ENCODE data around the gene SLC16A12. TPM values are rescaled to one million over a fixed set of nuclear protein-coding genes. Genes with fewer than 3 reads are reported as not detected.

Gene SLC16A12
- total and polyA plus RNA-seq, 2 of the 13 experiments (the other 11 are each of a cell fraction or from before 2014, with no cell fraction given), result 0.02 TPM; not detected in 1

DNA sequence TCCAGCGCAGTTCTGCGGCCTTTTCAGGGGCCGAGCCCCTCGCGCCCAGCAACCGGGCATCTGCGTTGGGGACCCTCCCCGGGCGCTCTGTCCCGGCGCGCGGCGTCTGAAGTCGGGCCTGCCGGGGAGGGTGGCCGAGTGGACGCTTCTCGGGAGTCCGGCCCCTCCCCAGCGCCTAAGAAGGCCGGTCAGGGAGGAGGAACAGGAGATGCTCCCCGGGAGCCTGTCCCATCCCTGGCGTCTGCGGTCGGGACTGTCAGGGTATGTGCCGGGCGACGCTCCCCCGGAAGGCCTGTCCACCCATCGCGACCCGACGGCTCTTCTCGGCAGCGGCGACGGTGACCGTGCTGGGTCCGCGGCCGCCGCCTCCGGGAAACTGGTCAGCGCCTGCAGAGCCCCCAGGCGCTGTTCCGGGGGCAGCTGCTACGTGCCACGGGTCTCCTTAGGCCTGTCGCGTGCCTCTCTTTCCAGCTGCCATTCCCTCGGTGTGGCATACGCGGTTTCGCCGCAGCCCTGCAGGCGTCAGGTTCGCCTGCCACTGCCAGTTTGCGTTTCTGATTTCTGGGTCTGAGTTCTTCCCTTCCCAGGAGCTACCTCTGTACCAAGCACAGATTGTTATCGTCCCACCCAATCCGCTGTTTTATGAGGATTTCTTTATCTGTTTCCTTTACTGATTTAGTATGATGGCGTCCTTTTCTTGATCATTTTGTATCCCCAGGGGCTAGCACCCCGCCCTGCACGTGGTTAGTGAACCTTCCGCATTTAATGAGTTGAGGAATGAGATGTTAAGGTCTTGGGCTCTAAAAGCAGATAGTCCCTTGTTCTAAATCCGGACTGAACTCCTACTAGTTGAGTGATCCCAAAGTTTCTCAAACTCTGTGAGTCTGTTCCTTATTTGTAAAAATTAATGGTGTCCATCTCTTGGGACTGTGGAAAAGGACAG lies 120.2 kb downstream of the SLC16A12 start (continued):
- TF ChIP-seq ZC3H4 (CRISPR knock-in tag; IDR thresholded peaks at IDR 0.05; ENCODE audit: borderline replicate concordance) (no peak), RARA (CRISPR knock-in tag; IDR thresholded peaks at IDR 0.05) (no peak), HDAC2 (CRISPR knock-in tag; IDR thresholded peaks at IDR 0.05) (no peak), ZNF546 (CRISPR knock-in tag; conservative IDR thresholded peaks at IDR 0.05) (0 out of 2 replicates have a peak, but pooled peaks have one; percentile 54), ISL2 (CRISPR knock-in tag; IDR thresholded peaks at IDR 0.05) (no peak; the same call in 1 of the 2 replicates), ZNF850 (CRISPR knock-in tag; conservative IDR thresholded peaks at IDR 0.05) (no peak), TP53 (CRISPR knock-in tag; conservative IDR thresholded peaks at IDR 0.05) (no peak), GPN1 (CRISPR knock-in tag; IDR thresholded peaks at IDR 0.05; ENCODE audit: borderline replicate concordance) (no peak), ZNF749 (CRISPR knock-in tag; IDR thresholded peaks at IDR 0.05; ENCODE audit: borderline replicate concordance) (no peak), MEIS1 (CRISPR knock-in tag; IDR thresholded peaks at IDR 0.05; ENCODE audit: borderline replicate concordance) (peak; percentile 21; the same call in 1 of the 2 replicates), ZNF83 (CRISPR knock-in tag; IDR thresholded peaks at IDR 0.05; ENCODE audit: borderline replicate concordance) (no peak), KLF9 (CRISPR knock-in tag; IDR thresholded peaks at IDR 0.05; ENCODE audit: low read depth) (no peak), HMGA1 (CRISPR knock-in tag; conservative IDR thresholded peaks at IDR 0.05) (no peak), NR2F1 (CRISPR knock-in tag; IDR thresholded peaks at IDR 0.05) (no peak), ZNF562 (CRISPR knock-in tag; IDR thresholded peaks at IDR 0.05; ENCODE audit: borderline replicate concordance) (no peak), ZNF343 (CRISPR knock-in tag; IDR thresholded peaks at IDR 0.05) (no peak), NCOR1 (IDR thresholded peaks at IDR 0.05; ENCODE audit: borderline replicate concordance, low read length) (no peak), MXI1 (IDR thresholded peaks at IDR 0.05; ENCODE audit: borderline replicate concordance, low read depth, low read length) (no peak)
- TF ChIP-seq, protein P1, sequence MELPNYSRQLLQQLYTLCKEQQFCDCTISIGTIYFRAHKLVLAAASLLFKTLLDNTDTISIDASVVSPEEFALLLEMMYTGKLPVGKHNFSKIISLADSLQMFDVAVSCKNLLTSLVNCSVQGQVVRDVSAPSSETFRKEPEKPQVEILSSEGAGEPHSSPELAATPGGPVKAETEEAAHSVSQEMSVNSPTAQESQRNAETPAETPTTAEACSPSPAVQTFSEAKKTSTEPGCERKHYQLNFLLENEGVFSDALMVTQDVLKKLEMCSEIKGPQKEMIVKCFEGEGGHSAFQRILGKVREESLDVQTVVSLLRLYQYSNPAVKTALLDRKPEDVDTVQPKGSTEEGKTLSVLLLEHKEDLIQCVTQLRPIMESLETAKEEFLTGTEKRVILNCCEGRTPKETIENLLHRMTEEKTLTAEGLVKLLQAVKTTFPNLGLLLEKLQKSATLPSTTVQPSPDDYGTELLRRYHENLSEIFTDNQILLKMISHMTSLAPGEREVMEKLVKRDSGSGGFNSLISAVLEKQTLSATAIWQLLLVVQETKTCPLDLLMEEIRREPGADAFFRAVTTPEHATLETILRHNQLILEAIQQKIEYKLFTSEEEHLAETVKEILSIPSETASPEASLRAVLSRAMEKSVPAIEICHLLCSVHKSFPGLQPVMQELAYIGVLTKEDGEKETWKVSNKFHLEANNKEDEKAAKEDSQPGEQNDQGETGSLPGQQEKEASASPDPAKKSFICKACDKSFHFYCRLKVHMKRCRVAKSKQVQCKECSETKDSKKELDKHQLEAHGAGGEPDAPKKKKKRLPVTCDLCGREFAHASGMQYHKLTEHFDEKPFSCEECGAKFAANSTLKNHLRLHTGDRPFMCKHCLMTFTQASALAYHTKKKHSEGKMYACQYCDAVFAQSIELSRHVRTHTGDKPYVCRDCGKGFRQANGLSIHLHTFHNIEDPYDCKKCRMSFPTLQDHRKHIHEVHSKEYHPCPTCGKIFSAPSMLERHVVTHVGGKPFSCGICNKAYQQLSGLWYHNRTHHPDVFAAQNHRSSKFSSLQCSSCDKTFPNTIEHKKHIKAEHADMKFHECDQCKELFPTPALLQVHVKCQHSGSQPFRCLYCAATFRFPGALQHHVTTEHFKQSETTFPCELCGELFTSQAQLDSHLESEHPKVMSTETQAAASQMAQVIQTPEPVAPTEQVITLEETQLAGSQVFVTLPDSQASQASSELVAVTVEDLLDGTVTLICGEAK (IDR thresholded peaks at IDR 0.05), result no peak
- TF ChIP-seq, protein P1 (CRISPR knock-in tag; IDR thresholded peaks at IDR 0.05), result 0 out of 2 replicates have a peak, but pooled peaks have one; percentile 30
- TF ChIP-seq, protein P2, sequence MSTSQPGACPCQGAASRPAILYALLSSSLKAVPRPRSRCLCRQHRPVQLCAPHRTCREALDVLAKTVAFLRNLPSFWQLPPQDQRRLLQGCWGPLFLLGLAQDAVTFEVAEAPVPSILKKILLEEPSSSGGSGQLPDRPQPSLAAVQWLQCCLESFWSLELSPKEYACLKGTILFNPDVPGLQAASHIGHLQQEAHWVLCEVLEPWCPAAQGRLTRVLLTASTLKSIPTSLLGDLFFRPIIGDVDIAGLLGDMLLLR (CRISPR knock-in tag; IDR thresholded peaks at IDR 0.05), result no peak; the same call in 1 of the 2 replicates
